Smooth muscle cell (in vitro differentiated cells): ENCODE measurements around the gene CATSPERZ. TPM values are rescaled to one million over a fixed set of nuclear protein-coding genes. Genes with fewer than 3 reads are reported as not detected.
A peak's percentile ranks its signal among the peaks of the same experiment; 100 is the strongest.

Experiments
- DNase-seq: peaks from one replicate; lab custom pipeline; 2025; ENCODE audit not compliant: unreplicated experiment; lab: John Stamatoyannopoulos, UW
- H2AFZ ChIP-seq: fragments of 200-600 bp; sonication (generic); 2 replicates; pipeline ENCODE4 v1.6.0; 2016; ENCODE audit warnings: antibody characterized with exemption, low read depth, mild to moderate bottlenecking
- H3F3A ChIP-seq: fragments of 200-600 bp; sonication (generic); 2 replicates; pipeline ENCODE4 v1.6.0; 2017; ENCODE audit warnings: antibody characterized with exemption, low read depth
- H3K27ac ChIP-seq: fragments of 200-600 bp; sonication (generic); 2 replicates; pipeline ENCODE4 v1.5.1; 2016; ENCODE audit warnings: low read depth, mild to moderate bottlenecking
- H3K27me3 ChIP-seq: fragments of 200-600 bp; sonication (generic); 2 replicates; pipeline ENCODE4 v1.6.1; 2016; ENCODE audit warnings: low read depth, mild to moderate bottlenecking
- H3K36me3 ChIP-seq: fragments of 200-600 bp; sonication (generic); 2 replicates; pipeline ENCODE4 v1.5.1; 2016; ENCODE audit warnings: low read depth
- H3K4me1 ChIP-seq: fragments of 200-600 bp; sonication (generic); 2 replicates; pipeline ENCODE4 v1.5.1; 2016; ENCODE audit warnings: low read depth
- H3K4me2 ChIP-seq: fragments of 200-600 bp; sonication (generic); 2 replicates; pipeline ENCODE4 v1.6.0; 2016; ENCODE audit warnings: mild to moderate bottlenecking
- H3K4me3 ChIP-seq: fragments of 200-600 bp; sonication (generic); 2 replicates; pipeline ENCODE4 v1.5.1; 2016; ENCODE audit warnings: mild to moderate bottlenecking
- H3K79me2 ChIP-seq: fragments of 200-600 bp; sonication (generic); 2 replicates; pipeline ENCODE4 v1.6.0; 2016; ENCODE audit warnings: low read depth, mild to moderate bottlenecking
- H3K9ac ChIP-seq: fragments of 200-600 bp; sonication (generic); 2 replicates; pipeline ENCODE4 v1.6.0; 2016; ENCODE audit warnings: low read depth
- H3K9me3 ChIP-seq: fragments of 200-600 bp; sonication (generic); replicated peaks from 2 replicates; pipeline ENCODE4 v1.5.1; 2016; ENCODE audit warnings: low read depth
- H4K20me1 ChIP-seq: fragments of 200-600 bp; sonication (generic); 2 replicates; pipeline ENCODE4 v1.6.0; 2016; ENCODE audit warnings: low read depth
- WGBS: methylation state at CpG from one replicate; pipeline ENCODE4 v1.1.7; 2016; ENCODE audit warnings: low lambda C conversion rate; 5-methylcytosine and 5-hydroxymethylcytosine counted together
- polyA plus RNA-seq: library from polyadenylated mRNA; unstranded; fragments of >200 nt; fragmentation: Nextera tagmentation; extraction: Ambion mirVana; gene quantifications from 2 replicates; pipeline ENCODE4 v1.2.1, GENCODE V29; 2016
- total RNA-seq: library from RNA; depleted of rRNA; stranded (reverse); fragments of >200 nt; gene quantifications from 2 replicates; pipeline ENCODE4 v1.2.3, GENCODE V29; 2014
- TF ChIP-seq, protein P1 (sequence below): fragments of 200-600 bp; sonication (generic); IDR thresholded peaks from 2 replicates; pipeline ENCODE4 v1.5.1; 2017; ENCODE audit warnings: borderline replicate concordance, mild to moderate bottlenecking, antibody characterized with exemption; ENCODE audit not compliant: insufficient read depth, poor library complexity, severe bottlenecking

The CATSPERZ gene
- total and polyA plus RNA-seq, 2 experiments from 2014 or later: not detected

DNA sequence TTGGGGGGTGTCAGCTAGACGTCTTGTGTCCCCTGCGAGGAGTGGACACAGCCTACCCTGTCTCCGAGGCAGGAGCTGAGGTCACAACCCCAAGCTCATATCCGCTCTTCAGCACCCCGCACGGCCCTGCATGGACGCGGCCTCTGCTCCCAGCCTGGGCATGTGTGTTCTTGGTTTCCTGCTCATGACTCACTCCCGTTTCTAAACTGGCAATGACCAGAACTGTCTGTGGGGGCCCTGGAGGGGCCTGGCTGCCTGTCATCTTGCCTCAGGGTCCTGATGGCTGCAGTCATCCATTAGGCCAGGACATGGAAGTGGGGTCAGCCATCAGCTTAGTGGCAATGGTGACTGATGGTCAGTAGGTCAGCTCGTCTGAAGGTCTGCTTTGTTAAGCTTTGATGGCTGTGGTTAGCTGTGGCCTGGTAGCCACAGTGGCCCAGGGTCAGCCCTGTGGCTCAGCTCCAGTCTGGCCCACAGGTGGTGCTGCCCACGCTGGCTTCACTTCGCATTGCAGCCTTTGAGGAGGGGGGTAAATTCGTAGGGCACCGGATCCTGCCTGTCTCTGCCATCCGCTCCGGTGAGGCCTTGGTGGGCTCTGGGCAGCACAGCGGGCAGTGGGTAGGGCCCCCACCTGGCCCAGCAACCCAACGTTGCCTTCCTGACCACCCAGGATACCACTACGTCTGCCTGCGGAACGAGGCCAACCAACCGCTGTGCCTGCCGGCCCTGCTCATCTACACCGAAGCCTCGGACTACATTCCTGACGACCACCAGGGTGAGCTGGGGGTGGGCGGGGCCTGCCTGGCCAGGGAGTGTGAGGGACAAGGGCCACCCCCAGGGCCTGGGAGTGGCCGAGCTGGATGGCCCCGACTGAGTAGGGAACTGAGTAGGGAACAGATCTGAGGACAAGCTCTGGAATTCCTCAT lies 36.9 kb upstream of the CATSPERZ start:
- DNase-seq: no peak
- Histone ChIP-seq H3K4me3 (no peak overlapping the region), H3K4me2 (peak overlapping the region; percentile 27), H3K27ac (peak overlapping the region; percentile 44), H4K20me1 (no peaks in the 10 kb centered on the region), H3K9me3 (no peaks in the 10 kb centered on the region), H3K4me1 (no peaks in the 10 kb centered on the region), H3F3A (no peaks in the 10 kb centered on the region), H2AFZ (no peak overlapping the region), H3K27me3 (no peaks in the 10 kb centered on the region), H3K36me3 (no peaks in the 10 kb centered on the region), H3K9ac (no peak overlapping the region), H3K79me2 (no peaks in the 10 kb centered on the region)
- 58% methylated on average over 29 of the region's 29 CpGs for WGBS
- TF ChIP-seq, protein P1, sequence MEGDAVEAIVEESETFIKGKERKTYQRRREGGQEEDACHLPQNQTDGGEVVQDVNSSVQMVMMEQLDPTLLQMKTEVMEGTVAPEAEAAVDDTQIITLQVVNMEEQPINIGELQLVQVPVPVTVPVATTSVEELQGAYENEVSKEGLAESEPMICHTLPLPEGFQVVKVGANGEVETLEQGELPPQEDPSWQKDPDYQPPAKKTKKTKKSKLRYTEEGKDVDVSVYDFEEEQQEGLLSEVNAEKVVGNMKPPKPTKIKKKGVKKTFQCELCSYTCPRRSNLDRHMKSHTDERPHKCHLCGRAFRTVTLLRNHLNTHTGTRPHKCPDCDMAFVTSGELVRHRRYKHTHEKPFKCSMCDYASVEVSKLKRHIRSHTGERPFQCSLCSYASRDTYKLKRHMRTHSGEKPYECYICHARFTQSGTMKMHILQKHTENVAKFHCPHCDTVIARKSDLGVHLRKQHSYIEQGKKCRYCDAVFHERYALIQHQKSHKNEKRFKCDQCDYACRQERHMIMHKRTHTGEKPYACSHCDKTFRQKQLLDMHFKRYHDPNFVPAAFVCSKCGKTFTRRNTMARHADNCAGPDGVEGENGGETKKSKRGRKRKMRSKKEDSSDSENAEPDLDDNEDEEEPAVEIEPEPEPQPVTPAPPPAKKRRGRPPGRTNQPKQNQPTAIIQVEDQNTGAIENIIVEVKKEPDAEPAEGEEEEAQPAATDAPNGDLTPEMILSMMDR: no peak

DNA sequence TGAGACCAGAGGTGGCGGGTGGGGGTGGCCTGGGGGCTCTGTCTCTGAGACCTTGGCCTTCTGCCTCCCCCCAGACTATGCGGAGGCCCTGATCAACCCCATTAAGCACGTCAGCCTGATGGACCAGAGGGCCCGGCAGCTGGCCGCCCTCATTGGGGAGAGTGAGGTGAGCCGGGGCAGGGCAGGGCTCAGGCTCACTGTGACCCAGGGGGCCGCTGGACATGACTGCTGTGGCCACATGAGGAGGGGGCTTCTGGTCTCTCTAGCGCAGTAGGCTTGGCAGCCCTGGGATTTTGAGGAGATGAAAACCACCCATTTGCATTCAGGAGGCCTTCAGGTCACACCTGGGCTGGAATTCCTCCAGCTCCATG lies 36.2 kb upstream of the CATSPERZ start:
- Histone ChIP-seq H3K9ac (no peak overlapping the region), H3K4me1 (peaks cover 6% of the 10 kb centered on the region), H4K20me1 (no peaks in the 10 kb centered on the region), H3K4me3 (no peak overlapping the region), H3F3A (peaks cover 5% of the 10 kb centered on the region), H3K4me2 (no peak overlapping the region), H2AFZ (no peak overlapping the region), H3K9me3 (no peaks in the 10 kb centered on the region), H3K79me2 (no peaks in the 10 kb centered on the region), H3K27ac (peak overlapping the region; percentile 44), H3K27me3 (no peaks in the 10 kb centered on the region), H3K36me3 (no peaks in the 10 kb centered on the region)
- 93% methylated on average over 8 of the region's 8 CpGs for WGBS
- DNase-seq: no peak
- TF ChIP-seq, protein P1: no peak

DNA sequence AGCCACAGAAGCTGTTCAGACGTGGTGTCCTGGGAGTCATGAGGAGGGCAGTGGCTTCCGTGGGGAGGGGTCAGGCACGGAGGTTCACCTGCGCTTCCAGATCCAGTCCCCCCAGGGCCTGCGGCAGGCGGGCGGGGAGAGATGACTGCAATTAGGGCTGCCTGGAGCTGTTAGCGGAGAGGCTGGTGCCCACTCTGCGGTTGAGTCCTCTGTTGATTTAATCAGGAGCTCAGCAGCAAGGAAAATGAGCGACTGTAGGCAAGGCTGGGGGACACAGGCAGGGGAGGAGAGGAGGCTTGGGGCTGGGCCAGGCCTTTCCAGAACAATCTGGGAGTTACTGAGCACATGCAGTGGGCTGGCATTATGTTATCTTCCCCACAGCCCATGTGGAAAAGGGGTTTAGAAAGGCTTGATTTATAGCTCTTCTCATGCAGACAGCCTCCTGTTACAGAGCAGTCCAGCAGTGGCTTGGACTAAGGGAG lies 35.7 kb upstream of the CATSPERZ start:
- no peak overlapping the region for H3K27ac ChIP-seq
- WGBS: 70% methylated on average over 10 of the region's 10 CpGs
- no peak overlapping the region for H3K4me3 ChIP-seq
- H2AFZ ChIP-seq: no peak overlapping the region
- H3K9me3 ChIP-seq: no peaks in the 10 kb centered on the region
- H3K79me2 ChIP-seq: no peaks in the 10 kb centered on the region
- no peaks in the 10 kb centered on the region for H3K27me3 ChIP-seq
- H3K4me1 ChIP-seq: peaks cover 8% of the 10 kb centered on the region
- H3K4me2 ChIP-seq: no peak overlapping the region
- DNase-seq: no peak
- no peaks in the 10 kb centered on the region for H4K20me1 ChIP-seq
- TF ChIP-seq, protein P1: no peak
- peaks cover 8% of the 10 kb centered on the region for H3F3A ChIP-seq
- H3K9ac ChIP-seq: no peak overlapping the region
- H3K36me3 ChIP-seq: no peaks in the 10 kb centered on the region
